DOHH2 (cell line): ENCODE results near the gene LRRN1.

Experiments used
- H3F3A ChIP-seq: fragments of 200-600 bp; sonication (generic), shearing (Covaris generic); 2 replicates; pipeline ENCODE4 v1.6.0; 2016; ENCODE audit warnings: antibody characterized with exemption, mild to moderate bottlenecking; ENCODE audit not compliant: control insufficient read depth, insufficient read depth
- H3K27ac ChIP-seq: fragments of 200-600 bp; sonication (generic); 2 replicates; pipeline ENCODE4 v1.5.1; 2014; ENCODE audit warnings: low read depth, mild to moderate bottlenecking, low read length, moderate library complexity
- H3K27me3 ChIP-seq: fragments of 200-600 bp; sonication (generic); 2 replicates; pipeline ENCODE4 v1.6.1; 2014; ENCODE audit warnings: mild to moderate bottlenecking, low read length, mixed read lengths; ENCODE audit not compliant: control insufficient read depth
- H3K36me3 ChIP-seq: fragments of 200-600 bp; sonication (generic); 2 replicates; pipeline ENCODE4 v1.6.1; 2014; ENCODE audit warnings: mild to moderate bottlenecking, low read length, moderate library complexity, mixed read lengths; ENCODE audit not compliant: control insufficient read depth
- H3K4me1 ChIP-seq: fragments of 200-600 bp; sonication (generic); 2 replicates; pipeline ENCODE4 v1.6.1; 2014; ENCODE audit warnings: mild to moderate bottlenecking, low read length, mixed read lengths; ENCODE audit not compliant: control insufficient read depth
- H3K4me2 ChIP-seq: fragments of 200-600 bp; sonication (generic); 2 replicates; pipeline ENCODE4 v1.6.0; 2014; ENCODE audit warnings: mild to moderate bottlenecking, low read length, moderate library complexity
- H3K4me3 ChIP-seq: fragments of 200-600 bp; sonication (generic); 2 replicates; pipeline ENCODE4 v1.5.1; 2014; ENCODE audit warnings: mild to moderate bottlenecking, low read length, mixed read lengths
- H3K79me2 ChIP-seq: fragments of 200-600 bp; sonication (generic); 2 replicates; pipeline ENCODE4 v1.6.1; 2014; ENCODE audit warnings: mild to moderate bottlenecking, low read length, mixed read lengths; ENCODE audit not compliant: control insufficient read depth
- H3K9me2 ChIP-seq: fragments of 200-600 bp; sonication (generic); replicated peaks from 2 replicates; pipeline ENCODE4 v1.6.1; 2014; ENCODE audit warnings: mild to moderate bottlenecking, low read length, mixed read lengths; ENCODE audit not compliant: control insufficient read depth
- H3K9me3 ChIP-seq: fragments of 200-600 bp; sonication (generic); 2 replicates; pipeline ENCODE4 v1.6.1; 2014; ENCODE audit warnings: antibody characterized with exemption, low read length, mixed read lengths; ENCODE audit not compliant: control insufficient read depth, insufficient read depth
- H4K20me1 ChIP-seq: fragments of 200-600 bp; sonication (generic); 2 replicates; pipeline ENCODE4 v1.6.0; 2014; ENCODE audit warnings: low read depth, mild to moderate bottlenecking, antibody characterized with exemption, low read length, moderate library complexity; ENCODE audit not compliant: control insufficient read depth, insufficient read depth
- EZH2phosphoT487 ChIP-seq: fragments of 200-600 bp; sonication (generic); IDR thresholded peaks from 2 replicates; pipeline ENCODE4 v1.6.1; 2017; ENCODE audit warnings: borderline replicate concordance, mild to moderate bottlenecking, antibody characterized with exemption, low read length, moderate library complexity, mixed read lengths
- TF ChIP-seq, protein P1 (sequence below): fragments of 200-600 bp; sonication (generic); IDR thresholded peaks from one replicate; pipeline ENCODE4 v1.5.1; 2014; ENCODE audit warnings: antibody characterized with exemption, mild to moderate bottlenecking, low read depth, low read length; ENCODE audit not compliant: poor library complexity, severe bottlenecking

LRRN1 gene

DNA sequence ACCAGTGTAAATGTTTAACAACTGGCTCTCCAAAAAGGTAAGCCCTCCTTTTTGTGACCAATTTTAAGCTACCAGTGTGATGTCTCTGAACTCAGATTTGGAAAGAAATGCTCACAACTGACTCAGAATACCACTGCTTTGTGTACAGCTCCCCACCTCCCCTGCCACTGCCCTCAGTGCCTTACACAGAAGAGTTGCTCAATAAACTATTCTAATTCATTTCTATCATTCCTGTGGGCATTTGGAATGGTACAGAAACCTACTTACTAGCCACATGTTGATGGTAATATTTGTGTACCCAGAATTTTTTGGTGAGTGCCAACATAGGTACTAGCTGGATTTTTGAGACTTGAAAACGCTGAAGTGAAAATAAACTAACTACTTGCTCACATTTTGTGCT, 16.0 kb downstream of the LRRN1 start:
- Histone ChIP-seq H3K27ac (no peak overlapping the region), H3K4me3 (no peak overlapping the region), H3K79me2 (no peaks in the 10 kb centered on the region), H3K4me1 (no peaks in the 10 kb centered on the region), H3F3A (no peaks in the 10 kb centered on the region), H3K9me2 (no peaks in the 10 kb centered on the region), H3K36me3 (no peaks in the 10 kb centered on the region), H4K20me1 (no peaks in the 10 kb centered on the region), H3K4me2 (no peak overlapping the region), H3K27me3 (no peaks in the 10 kb centered on the region), H3K9me3 (no peaks in the 10 kb centered on the region)
- TF ChIP-seq, protein P1, sequence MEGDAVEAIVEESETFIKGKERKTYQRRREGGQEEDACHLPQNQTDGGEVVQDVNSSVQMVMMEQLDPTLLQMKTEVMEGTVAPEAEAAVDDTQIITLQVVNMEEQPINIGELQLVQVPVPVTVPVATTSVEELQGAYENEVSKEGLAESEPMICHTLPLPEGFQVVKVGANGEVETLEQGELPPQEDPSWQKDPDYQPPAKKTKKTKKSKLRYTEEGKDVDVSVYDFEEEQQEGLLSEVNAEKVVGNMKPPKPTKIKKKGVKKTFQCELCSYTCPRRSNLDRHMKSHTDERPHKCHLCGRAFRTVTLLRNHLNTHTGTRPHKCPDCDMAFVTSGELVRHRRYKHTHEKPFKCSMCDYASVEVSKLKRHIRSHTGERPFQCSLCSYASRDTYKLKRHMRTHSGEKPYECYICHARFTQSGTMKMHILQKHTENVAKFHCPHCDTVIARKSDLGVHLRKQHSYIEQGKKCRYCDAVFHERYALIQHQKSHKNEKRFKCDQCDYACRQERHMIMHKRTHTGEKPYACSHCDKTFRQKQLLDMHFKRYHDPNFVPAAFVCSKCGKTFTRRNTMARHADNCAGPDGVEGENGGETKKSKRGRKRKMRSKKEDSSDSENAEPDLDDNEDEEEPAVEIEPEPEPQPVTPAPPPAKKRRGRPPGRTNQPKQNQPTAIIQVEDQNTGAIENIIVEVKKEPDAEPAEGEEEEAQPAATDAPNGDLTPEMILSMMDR, result no peak
- TF ChIP-seq EZH2phosphoT487, result no peak

DNA sequence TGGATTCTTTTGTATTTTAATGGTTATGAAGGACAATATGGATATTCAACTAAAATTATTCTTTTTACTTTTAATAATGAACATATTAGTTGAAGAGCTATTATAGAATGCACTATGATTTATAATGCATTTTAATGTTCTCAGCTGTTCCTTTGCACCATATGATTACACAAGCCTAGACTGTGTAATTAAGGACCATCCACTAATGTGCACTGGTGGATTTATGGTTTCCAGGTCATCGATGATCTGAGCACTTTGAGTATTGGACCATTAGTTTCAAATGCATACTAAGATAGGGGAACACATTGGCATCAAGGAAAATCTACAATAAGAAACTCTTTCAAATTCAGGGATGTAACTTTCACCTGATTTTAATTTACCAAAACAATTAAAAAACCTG, 16.8 kb downstream of the LRRN1 start:
- no peak overlapping the region for H3K4me3 ChIP-seq
- no peak for TF ChIP-seq EZH2phosphoT487
- TF ChIP-seq, protein P1, result no peak
- H3K79me2 ChIP-seq, result no peaks in the 10 kb centered on the region
- no peaks in the 10 kb centered on the region for H3K9me3 ChIP-seq
- no peaks in the 10 kb centered on the region for H3K4me1 ChIP-seq
- H3K27ac ChIP-seq, result no peak overlapping the region
- H3K36me3 ChIP-seq, result no peaks in the 10 kb centered on the region
- H4K20me1 ChIP-seq, result no peaks in the 10 kb centered on the region
- H3K27me3 ChIP-seq, result no peaks in the 10 kb centered on the region
- no peaks in the 10 kb centered on the region for H3F3A ChIP-seq
- no peak overlapping the region for H3K4me2 ChIP-seq
- H3K9me2 ChIP-seq, result no peaks in the 10 kb centered on the region

DNA sequence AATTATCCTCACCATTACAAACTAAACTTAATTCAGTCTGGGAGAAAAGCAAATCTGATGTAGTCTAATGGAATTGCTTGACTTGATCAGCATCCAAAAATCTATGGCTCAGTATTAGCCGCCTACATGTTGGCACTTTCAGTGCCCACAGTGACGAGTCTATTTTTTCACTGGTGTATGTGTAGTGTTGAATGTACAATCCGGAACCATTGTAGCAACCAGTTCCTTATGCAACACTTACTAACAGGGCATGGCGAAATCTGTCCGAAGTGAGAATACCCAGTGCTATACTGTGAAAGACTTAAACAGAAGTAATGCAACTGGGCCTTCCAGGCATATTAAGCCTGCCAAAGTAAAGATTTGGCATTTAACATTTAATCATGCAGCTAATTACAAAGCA, 18.6 kb downstream of the LRRN1 start:
- H3K27me3 ChIP-seq, result no peaks in the 10 kb centered on the region
- H3K4me1 ChIP-seq, result no peaks in the 10 kb centered on the region
- H3K4me2 ChIP-seq, result no peak overlapping the region
- H3F3A ChIP-seq, result no peaks in the 10 kb centered on the region
- H4K20me1 ChIP-seq, result no peaks in the 10 kb centered on the region
- no peaks in the 10 kb centered on the region for H3K9me3 ChIP-seq
- TF ChIP-seq, protein P1, result no peak
- no peak for TF ChIP-seq EZH2phosphoT487
- no peaks in the 10 kb centered on the region for H3K36me3 ChIP-seq
- no peak overlapping the region for H3K4me3 ChIP-seq
- H3K9me2 ChIP-seq, result no peaks in the 10 kb centered on the region
- H3K79me2 ChIP-seq, result no peaks in the 10 kb centered on the region
- no peak overlapping the region for H3K27ac ChIP-seq

DNA sequence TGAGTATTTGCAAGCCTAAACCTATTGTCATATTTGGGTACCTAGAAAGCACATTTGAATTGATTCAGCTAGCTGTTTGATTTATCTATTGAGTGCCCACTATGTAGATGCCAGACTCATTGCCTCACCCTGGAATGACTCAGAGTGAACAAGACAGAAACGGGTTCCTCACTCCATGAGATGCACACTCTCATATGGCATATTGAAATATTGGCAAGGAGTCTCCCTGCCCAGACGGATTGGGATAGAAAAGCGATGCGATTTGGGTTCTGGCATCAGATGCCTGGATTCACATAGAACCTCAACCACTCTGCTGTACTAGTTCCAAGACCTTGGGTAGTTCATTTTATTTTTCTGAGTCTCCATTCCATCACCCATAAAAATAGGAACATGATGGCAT, 22.5 kb downstream of the LRRN1 start:
- Histone ChIP-seq H4K20me1 (no peaks in the 10 kb centered on the region), H3K27me3 (no peaks in the 10 kb centered on the region), H3K9me3 (no peaks in the 10 kb centered on the region), H3K79me2 (no peaks in the 10 kb centered on the region), H3F3A (no peaks in the 10 kb centered on the region), H3K9me2 (no peaks in the 10 kb centered on the region), H3K4me3 (no peak overlapping the region), H3K36me3 (no peaks in the 10 kb centered on the region), H3K27ac (no peak overlapping the region), H3K4me2 (no peak overlapping the region), H3K4me1 (no peaks in the 10 kb centered on the region)
- TF ChIP-seq, protein P1, result no peak
- TF ChIP-seq EZH2phosphoT487, result no peak
